Neural cell (in vitro differentiated cells): Measurements from ENCODE around the gene TIAM2. TPM values are rescaled to one million over a fixed set of nuclear protein-coding genes. Genes with fewer than 3 reads are reported as not detected.
"Not testable (repeated sequence)": the region's sequence is repeated elsewhere in the genome, so short reads cannot be mapped to it uniquely, and the experiment has no call there.

Experiments used
- H2AFZ ChIP-seq: fragments of 200-600, 300-800 bp; sonication (generic), shearing (Covaris generic); 2 replicates; pipeline ENCODE4 v1.6.0; 2014; ENCODE audit warnings: low read depth, mild to moderate bottlenecking, antibody characterized with exemption, low read length, moderate library complexity
- H3F3A ChIP-seq: fragments of 200-600 bp; shearing (Covaris generic); 2 replicates; pipeline ENCODE4 v1.6.1; 2016; ENCODE audit warnings: mild to moderate bottlenecking, moderate library complexity, mixed read lengths, antibody characterized with exemption, low read length; ENCODE audit not compliant: insufficient read depth, poor library complexity, severe bottlenecking
- H3K27ac ChIP-seq: fragments of 200-600, 300-800 bp; sonication (generic), shearing (Covaris generic); 2 replicates; pipeline ENCODE4 v1.5.1; 2014; ENCODE audit warnings: mild to moderate bottlenecking, low read length, moderate library complexity
- H3K27me3 ChIP-seq: fragments of 300-800, 200-600 bp; sonication (generic), shearing (Covaris generic); 2 replicates; pipeline ENCODE4 v1.6.0; 2014; ENCODE audit warnings: mild to moderate bottlenecking, low read depth, low read length, moderate library complexity; ENCODE audit not compliant: insufficient read depth
- H3K36me3 ChIP-seq: fragments of 300-800, 200-600 bp; sonication (generic), shearing (Covaris generic); 2 replicates; pipeline ENCODE4 v1.5.1; 2014; ENCODE audit warnings: mild to moderate bottlenecking, antibody characterized with exemption, low read length, moderate library complexity; ENCODE audit not compliant: insufficient read depth
- H3K4me2 ChIP-seq: fragments of 300-800, 200-600 bp; sonication (generic), shearing (Covaris generic); 2 replicates; pipeline ENCODE4 v1.6.0; 2014; ENCODE audit warnings: mild to moderate bottlenecking, low read length
- H3K4me3 ChIP-seq: fragments of 300-800, 200-600 bp; sonication (generic), shearing (Covaris generic); 2 replicates; pipeline ENCODE4 v1.5.1; 2014; ENCODE audit warnings: mild to moderate bottlenecking, low read length, moderate library complexity
- H3K79me2 ChIP-seq: fragments of 200-600 bp; shearing (Covaris generic); replicated peaks from 2 replicates; pipeline ENCODE4 v1.6.0; 2014; ENCODE audit warnings: mild to moderate bottlenecking, low read length, moderate library complexity; ENCODE audit not compliant: insufficient read depth
- H3K9ac ChIP-seq: fragments of 300-800, 200-600 bp; sonication (generic), shearing (Covaris generic); 2 replicates; pipeline ENCODE4 v1.6.1; 2016; ENCODE audit warnings: mild to moderate bottlenecking, low read length, mixed read lengths
- H3K9me2 ChIP-seq: fragments of 200-600 bp; shearing (Covaris generic); 2 replicates; pipeline ENCODE4 v1.6.1; 2016; ENCODE audit warnings: mild to moderate bottlenecking, low read length, mixed read lengths; ENCODE audit not compliant: insufficient read depth
- H3K9me3 ChIP-seq: fragments of 200-600, 300-800 bp; sonication (generic), shearing (Covaris generic); 2 replicates; pipeline ENCODE4 v1.6.1; 2016; ENCODE audit warnings: mild to moderate bottlenecking, mixed run types, low read length, moderate library complexity, mixed read lengths
- H4K20me1 ChIP-seq: fragments of 200-600 bp; shearing (Covaris generic); 2 replicates; pipeline ENCODE4 v1.6.1; 2016; ENCODE audit warnings: mild to moderate bottlenecking, mixed run types; ENCODE audit not compliant: insufficient read depth
- CTCF ChIP-seq: fragments of 450-650 bp; IDR thresholded peaks from 2 replicates; pipeline ENCODE4 v1.5.1; 2014; ENCODE audit warnings: antibody characterized with exemption, mild to moderate bottlenecking, moderate library complexity; ENCODE audit not compliant: poor library complexity, severe bottlenecking
- EP300 ChIP-seq: fragments of 450-650 bp; conservative IDR thresholded peaks from 2 replicates; pipeline ENCODE4 v1.6.1; 2014; ENCODE audit warnings: antibody characterized with exemption, mild to moderate bottlenecking, moderate library complexity; ENCODE audit not compliant: poor library complexity, severe bottlenecking
- EZH2 ChIP-seq: fragments of 200-600, 300-800 bp; shearing (Covaris generic), sonication (generic); IDR thresholded peaks from 2 replicates; pipeline ENCODE4 v1.6.1; 2014; ENCODE audit warnings: antibody characterized with exemption, low read length, borderline replicate concordance, mild to moderate bottlenecking; ENCODE audit not compliant: insufficient read depth, poor library complexity, severe bottlenecking
- MXI1 ChIP-seq: fragments of 450-650 bp; conservative IDR thresholded peaks from 2 replicates; pipeline ENCODE4 v1.6.1; 2014; ENCODE audit warnings: antibody characterized with exemption, mild to moderate bottlenecking; ENCODE audit not compliant: poor library complexity, severe bottlenecking
- POLR2AphosphoS5 ChIP-seq: IDR thresholded peaks from 2 replicates; pipeline ENCODE4 v1.6.1; 2012
- RAD21 ChIP-seq: fragments of 450-650 bp; conservative IDR thresholded peaks from 2 replicates; pipeline ENCODE4 v1.6.1; 2014; ENCODE audit warnings: antibody characterized with exemption, mild to moderate bottlenecking, moderate library complexity
- SMC3 ChIP-seq: fragments of 450-650 bp; conservative IDR thresholded peaks from 2 replicates; pipeline ENCODE4 v1.6.1; 2014; ENCODE audit warnings: antibody characterized with exemption, mild to moderate bottlenecking, moderate library complexity; ENCODE audit not compliant: poor library complexity
- TAF1 ChIP-seq: IDR thresholded peaks from 2 replicates; pipeline ENCODE4 v1.6.1; 2012; ENCODE audit warnings: low read depth
- polyA plus RNA-seq: library from polyadenylated mRNA; depleted of rRNA; stranded (reverse); fragments of >200 nt; gene quantifications from 2 replicates; pipeline ENCODE4 v1.2.3, GENCODE V29; 2014
- TF ChIP-seq, protein P1 (sequence below): IDR thresholded peaks from 2 replicates; pipeline ENCODE4 v1.6.1; 2012; ENCODE audit warnings: borderline replicate concordance

The TIAM2 gene
- polyA plus RNA-seq, 1 donor from 2014 or later, result 73.3 TPM

DNA sequence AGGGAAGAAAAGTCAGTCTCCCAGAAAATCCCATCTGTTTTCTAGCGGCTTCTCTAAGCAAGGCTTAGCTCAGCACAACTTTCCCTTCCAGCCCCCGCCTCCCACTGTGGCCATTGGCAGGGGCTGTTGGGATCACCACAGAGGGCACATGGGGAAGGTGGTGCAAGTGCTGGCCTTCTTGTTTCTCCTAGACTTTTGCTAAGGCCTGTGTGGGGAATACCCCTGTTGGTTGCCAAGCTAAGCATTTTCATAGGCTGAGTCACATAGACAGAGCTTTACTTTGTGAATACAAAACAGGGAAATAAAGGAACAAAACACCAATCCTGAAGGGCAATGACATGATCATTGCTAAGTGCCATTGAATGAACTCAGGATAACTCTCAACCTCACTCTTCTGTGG is 32.4 kb upstream of the TIAM2 start:
- H3K27me3 ChIP-seq, result no peaks in the 10 kb centered on the region
- no peak overlapping the region for H3K4me3 ChIP-seq
- TF ChIP-seq, protein P1, sequence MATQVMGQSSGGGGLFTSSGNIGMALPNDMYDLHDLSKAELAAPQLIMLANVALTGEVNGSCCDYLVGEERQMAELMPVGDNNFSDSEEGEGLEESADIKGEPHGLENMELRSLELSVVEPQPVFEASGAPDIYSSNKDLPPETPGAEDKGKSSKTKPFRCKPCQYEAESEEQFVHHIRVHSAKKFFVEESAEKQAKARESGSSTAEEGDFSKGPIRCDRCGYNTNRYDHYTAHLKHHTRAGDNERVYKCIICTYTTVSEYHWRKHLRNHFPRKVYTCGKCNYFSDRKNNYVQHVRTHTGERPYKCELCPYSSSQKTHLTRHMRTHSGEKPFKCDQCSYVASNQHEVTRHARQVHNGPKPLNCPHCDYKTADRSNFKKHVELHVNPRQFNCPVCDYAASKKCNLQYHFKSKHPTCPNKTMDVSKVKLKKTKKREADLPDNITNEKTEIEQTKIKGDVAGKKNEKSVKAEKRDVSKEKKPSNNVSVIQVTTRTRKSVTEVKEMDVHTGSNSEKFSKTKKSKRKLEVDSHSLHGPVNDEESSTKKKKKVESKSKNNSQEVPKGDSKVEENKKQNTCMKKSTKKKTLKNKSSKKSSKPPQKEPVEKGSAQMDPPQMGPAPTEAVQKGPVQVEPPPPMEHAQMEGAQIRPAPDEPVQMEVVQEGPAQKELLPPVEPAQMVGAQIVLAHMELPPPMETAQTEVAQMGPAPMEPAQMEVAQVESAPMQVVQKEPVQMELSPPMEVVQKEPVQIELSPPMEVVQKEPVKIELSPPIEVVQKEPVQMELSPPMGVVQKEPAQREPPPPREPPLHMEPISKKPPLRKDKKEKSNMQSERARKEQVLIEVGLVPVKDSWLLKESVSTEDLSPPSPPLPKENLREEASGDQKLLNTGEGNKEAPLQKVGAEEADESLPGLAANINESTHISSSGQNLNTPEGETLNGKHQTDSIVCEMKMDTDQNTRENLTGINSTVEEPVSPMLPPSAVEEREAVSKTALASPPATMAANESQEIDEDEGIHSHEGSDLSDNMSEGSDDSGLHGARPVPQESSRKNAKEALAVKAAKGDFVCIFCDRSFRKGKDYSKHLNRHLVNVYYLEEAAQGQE, result no peak
- no peak for TF ChIP-seq POLR2AphosphoS5
- no peak for TF ChIP-seq SMC3
- TF ChIP-seq MXI1, result no peak
- TF ChIP-seq TAF1, result no peak
- TF ChIP-seq RAD21, result no peak
- no peak for TF ChIP-seq EP300
- no peak for TF ChIP-seq CTCF
- TF ChIP-seq EZH2, result no peak
- no peaks in the 10 kb centered on the region for H3K9me3 ChIP-seq
- no peak overlapping the region for H2AFZ ChIP-seq
- no peak overlapping the region for H3K4me2 ChIP-seq
- H3K9me2 ChIP-seq, result no peaks in the 10 kb centered on the region
- no peaks in the 10 kb centered on the region for H3K36me3 ChIP-seq
- no peak overlapping the region for H3K27ac ChIP-seq
- H3F3A ChIP-seq, result no peaks in the 10 kb centered on the region
- H4K20me1 ChIP-seq, result no peaks in the 10 kb centered on the region
- no peak overlapping the region for H3K9ac ChIP-seq
- no peaks in the 10 kb centered on the region for H3K79me2 ChIP-seq

DNA sequence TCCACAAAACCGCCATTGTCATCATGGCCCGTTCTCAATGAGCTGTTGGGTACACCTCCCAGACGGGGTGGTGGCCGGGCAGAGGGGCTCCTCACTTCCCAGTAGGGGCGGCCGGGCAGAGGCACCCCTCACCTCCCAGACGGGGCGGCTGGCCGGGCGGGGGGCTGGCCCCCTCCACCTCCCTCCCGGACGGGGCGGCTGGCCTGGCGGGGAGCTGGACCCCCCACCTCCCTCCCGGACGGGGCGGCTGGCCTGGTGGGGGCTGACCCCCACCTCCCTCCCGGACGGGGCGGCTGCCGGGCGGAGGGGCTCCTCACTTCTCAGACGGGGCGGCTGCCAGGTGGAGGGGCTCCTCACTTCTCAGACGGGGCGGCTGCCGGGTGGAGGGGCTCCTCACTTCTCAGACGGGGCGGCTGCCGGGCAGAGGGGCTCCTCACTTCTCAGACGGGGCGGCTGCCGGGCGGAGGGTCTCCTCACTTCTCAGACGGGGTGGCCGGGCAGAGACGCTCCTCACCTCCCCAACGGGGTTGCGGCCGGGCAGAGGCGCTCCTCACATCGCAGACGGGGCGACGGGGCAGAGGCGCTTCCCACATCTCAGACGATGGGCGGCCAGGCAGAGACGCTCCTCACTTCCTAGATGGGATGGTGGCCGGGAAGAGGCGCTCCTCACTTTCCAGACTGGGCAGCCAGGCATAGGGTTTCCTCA is 28.9 kb upstream of the TIAM2 start:
- H3K27ac ChIP-seq, H3K4me2 ChIP-seq, H3K9ac ChIP-seq, H3K4me3 ChIP-seq, H4K20me1 ChIP-seq, H3K9me2 ChIP-seq, H3K27me3 ChIP-seq, H3K36me3 ChIP-seq, H2AFZ ChIP-seq, H3F3A ChIP-seq, H3K9me3 ChIP-seq, H3K79me2 ChIP-seq: not testable (repeated sequence)

GRCh38 chr6:154969796-154970195 is 25.3 kb upstream of the TIAM2 start:
- no peaks in the 10 kb centered on the region for H3F3A ChIP-seq
- no peak overlapping the region for H2AFZ ChIP-seq
- no peaks in the 10 kb centered on the region for H4K20me1 ChIP-seq
- no peak overlapping the region for H3K27ac ChIP-seq
- H3K4me3 ChIP-seq, result no peak overlapping the region
- no peak overlapping the region for H3K9ac ChIP-seq
- H3K4me2 ChIP-seq, result no peak overlapping the region
- H3K27me3 ChIP-seq, result no peaks in the 10 kb centered on the region
- no peaks in the 10 kb centered on the region for H3K9me3 ChIP-seq
- H3K36me3 ChIP-seq, result no peaks in the 10 kb centered on the region
- no peak for TF ChIP-seq EP300
- no peak for TF ChIP-seq TAF1
- TF ChIP-seq, protein P1, result no peak
- no peak for TF ChIP-seq CTCF
- no peak for TF ChIP-seq RAD21
- TF ChIP-seq MXI1, result no peak
- no peak for TF ChIP-seq EZH2
- no peak for TF ChIP-seq POLR2AphosphoS5
- TF ChIP-seq SMC3, result no peak
- H3K79me2 ChIP-seq, result no peaks in the 10 kb centered on the region
- no peaks in the 10 kb centered on the region for H3K9me2 ChIP-seq
